Smooth muscle cell (in vitro differentiated cells): ENCODE results near the gene TMEM121B. TPM values are rescaled to one million over a fixed set of nuclear protein-coding genes. Genes with fewer than 3 reads are reported as not detected.

Experiments
- DNase-seq: peaks from one replicate; lab custom pipeline; 2025; ENCODE audit not compliant: unreplicated experiment; lab: John Stamatoyannopoulos, UW
- H2AFZ ChIP-seq: fragments of 200-600 bp; sonication (generic); 2 replicates; pipeline ENCODE4 v1.6.0; 2016; ENCODE audit warnings: antibody characterized with exemption, low read depth, mild to moderate bottlenecking
- H3F3A ChIP-seq: fragments of 200-600 bp; sonication (generic); 2 replicates; pipeline ENCODE4 v1.6.0; 2017; ENCODE audit warnings: antibody characterized with exemption, low read depth
- H3K27ac ChIP-seq: fragments of 200-600 bp; sonication (generic); 2 replicates; pipeline ENCODE4 v1.5.1; 2016; ENCODE audit warnings: low read depth, mild to moderate bottlenecking
- H3K27me3 ChIP-seq: fragments of 200-600 bp; sonication (generic); 2 replicates; pipeline ENCODE4 v1.6.1; 2016; ENCODE audit warnings: low read depth, mild to moderate bottlenecking
- H3K36me3 ChIP-seq: fragments of 200-600 bp; sonication (generic); 2 replicates; pipeline ENCODE4 v1.5.1; 2016; ENCODE audit warnings: low read depth
- H3K4me1 ChIP-seq: fragments of 200-600 bp; sonication (generic); 2 replicates; pipeline ENCODE4 v1.5.1; 2016; ENCODE audit warnings: low read depth
- H3K4me2 ChIP-seq: fragments of 200-600 bp; sonication (generic); 2 replicates; pipeline ENCODE4 v1.6.0; 2016; ENCODE audit warnings: mild to moderate bottlenecking
- H3K4me3 ChIP-seq: fragments of 200-600 bp; sonication (generic); 2 replicates; pipeline ENCODE4 v1.5.1; 2016; ENCODE audit warnings: mild to moderate bottlenecking
- H3K79me2 ChIP-seq: fragments of 200-600 bp; sonication (generic); 2 replicates; pipeline ENCODE4 v1.6.0; 2016; ENCODE audit warnings: low read depth, mild to moderate bottlenecking
- H3K9ac ChIP-seq: fragments of 200-600 bp; sonication (generic); 2 replicates; pipeline ENCODE4 v1.6.0; 2016; ENCODE audit warnings: low read depth
- H3K9me3 ChIP-seq: fragments of 200-600 bp; sonication (generic); replicated peaks from 2 replicates; pipeline ENCODE4 v1.5.1; 2016; ENCODE audit warnings: low read depth
- H4K20me1 ChIP-seq: fragments of 200-600 bp; sonication (generic); 2 replicates; pipeline ENCODE4 v1.6.0; 2016; ENCODE audit warnings: low read depth
- WGBS: methylation state at CpG from one replicate; pipeline ENCODE4 v1.1.7; 2016; ENCODE audit warnings: low lambda C conversion rate; 5-methylcytosine and 5-hydroxymethylcytosine counted together
- polyA plus RNA-seq: library from polyadenylated mRNA; unstranded; fragments of >200 nt; fragmentation: Nextera tagmentation; extraction: Ambion mirVana; gene quantifications from 2 replicates; pipeline ENCODE4 v1.2.1, GENCODE V29; 2016
- total RNA-seq: library from RNA; depleted of rRNA; stranded (reverse); fragments of >200 nt; gene quantifications from 2 replicates; pipeline ENCODE4 v1.2.3, GENCODE V29; 2014
- TF ChIP-seq, protein P1 (sequence below): fragments of 200-600 bp; sonication (generic); IDR thresholded peaks from 2 replicates; pipeline ENCODE4 v1.5.1; 2017; ENCODE audit warnings: borderline replicate concordance, mild to moderate bottlenecking, antibody characterized with exemption; ENCODE audit not compliant: insufficient read depth, poor library complexity, severe bottlenecking

The TMEM121B gene
- total and polyA plus RNA-seq, 2 experiments from 2014 or later = 0.09 to 0.15 TPM

DNA sequence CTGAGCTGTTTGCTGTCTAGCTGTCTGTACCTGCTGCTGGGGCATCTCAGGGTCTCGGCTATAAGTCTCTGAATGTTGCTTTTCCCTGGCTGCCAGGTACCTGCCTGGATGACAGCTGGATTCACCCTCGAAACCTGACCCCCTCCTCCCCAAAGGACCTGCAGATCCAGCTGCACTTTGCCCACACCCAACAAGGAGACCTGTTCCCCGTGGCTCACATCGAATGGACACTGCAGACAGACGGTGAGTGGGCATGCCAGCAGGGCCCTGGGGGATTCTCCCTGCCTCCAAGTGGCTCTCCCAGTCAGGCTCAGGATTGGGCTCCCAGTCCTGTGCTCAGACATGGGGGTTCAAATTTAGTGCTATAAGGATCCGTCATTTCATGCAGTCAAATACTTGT is 23.5 kb downstream of the TMEM121B start:
- TF ChIP-seq, protein P1, sequence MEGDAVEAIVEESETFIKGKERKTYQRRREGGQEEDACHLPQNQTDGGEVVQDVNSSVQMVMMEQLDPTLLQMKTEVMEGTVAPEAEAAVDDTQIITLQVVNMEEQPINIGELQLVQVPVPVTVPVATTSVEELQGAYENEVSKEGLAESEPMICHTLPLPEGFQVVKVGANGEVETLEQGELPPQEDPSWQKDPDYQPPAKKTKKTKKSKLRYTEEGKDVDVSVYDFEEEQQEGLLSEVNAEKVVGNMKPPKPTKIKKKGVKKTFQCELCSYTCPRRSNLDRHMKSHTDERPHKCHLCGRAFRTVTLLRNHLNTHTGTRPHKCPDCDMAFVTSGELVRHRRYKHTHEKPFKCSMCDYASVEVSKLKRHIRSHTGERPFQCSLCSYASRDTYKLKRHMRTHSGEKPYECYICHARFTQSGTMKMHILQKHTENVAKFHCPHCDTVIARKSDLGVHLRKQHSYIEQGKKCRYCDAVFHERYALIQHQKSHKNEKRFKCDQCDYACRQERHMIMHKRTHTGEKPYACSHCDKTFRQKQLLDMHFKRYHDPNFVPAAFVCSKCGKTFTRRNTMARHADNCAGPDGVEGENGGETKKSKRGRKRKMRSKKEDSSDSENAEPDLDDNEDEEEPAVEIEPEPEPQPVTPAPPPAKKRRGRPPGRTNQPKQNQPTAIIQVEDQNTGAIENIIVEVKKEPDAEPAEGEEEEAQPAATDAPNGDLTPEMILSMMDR = no peak
- H3K79me2 ChIP-seq = no peaks in the 10 kb centered on the region
- H4K20me1 ChIP-seq = peaks cover 42% of the 10 kb centered on the region
- H2AFZ ChIP-seq = no peak overlapping the region
- H3K4me1 ChIP-seq = no peaks in the 10 kb centered on the region
- no peaks in the 10 kb centered on the region for H3F3A ChIP-seq
- DNase-seq = no peak
- no peak overlapping the region for H3K4me3 ChIP-seq
- H3K36me3 ChIP-seq = no peaks in the 10 kb centered on the region
- H3K4me2 ChIP-seq = no peak overlapping the region
- no peak overlapping the region for H3K9ac ChIP-seq
- no peaks in the 10 kb centered on the region for H3K9me3 ChIP-seq
- no peaks in the 10 kb centered on the region for H3K27me3 ChIP-seq
- over 99% methylated on average over 6 of the region's 6 CpGs for WGBS
- H3K27ac ChIP-seq = no peak overlapping the region

DNA sequence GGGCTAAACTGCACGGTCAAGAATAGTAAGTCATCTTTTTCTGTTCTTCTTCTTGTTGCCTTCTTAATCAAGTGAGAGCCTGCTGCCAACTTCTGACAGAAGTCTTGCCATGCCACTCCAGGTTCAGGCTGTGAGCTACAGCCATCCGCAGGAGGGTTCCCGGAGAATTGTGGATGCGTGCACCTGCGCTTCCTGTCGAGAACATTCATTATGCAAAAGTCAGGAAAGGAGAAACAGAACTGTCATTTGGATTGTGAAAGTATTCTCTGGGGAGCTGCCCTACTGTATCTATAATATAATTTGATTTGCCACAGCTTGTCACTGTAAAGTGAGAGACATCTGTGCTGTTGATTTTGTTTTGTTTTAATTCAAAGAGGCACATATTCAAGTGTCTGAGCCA is 24.1 kb downstream of the TMEM121B start:
- no peak for DNase-seq

DNA sequence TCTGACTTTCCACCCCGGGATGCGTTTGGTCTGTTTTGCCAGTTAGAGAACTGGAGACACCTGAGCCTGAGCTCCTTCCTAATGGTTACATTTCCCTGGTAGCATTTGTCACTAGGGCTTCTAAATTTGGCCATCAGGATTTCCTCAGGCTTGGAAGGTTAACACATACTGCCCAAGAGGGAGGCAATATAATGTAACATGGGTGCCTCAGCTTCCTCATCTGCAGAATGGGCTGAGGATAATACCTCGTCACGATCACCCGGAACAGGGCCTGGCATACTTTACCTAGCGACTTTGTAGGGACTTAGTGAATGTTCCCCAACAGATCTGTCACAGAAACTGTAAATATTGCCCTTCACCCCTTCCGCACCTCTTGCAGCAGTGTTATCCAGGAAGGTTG is 25.1 kb downstream of the TMEM121B start:
- H3K4me2 ChIP-seq = no peak overlapping the region
- H2AFZ ChIP-seq = no peak overlapping the region
- no peak overlapping the region for H3K4me3 ChIP-seq
- no peaks in the 10 kb centered on the region for H3F3A ChIP-seq
- no peaks in the 10 kb centered on the region for H3K27me3 ChIP-seq
- H3K27ac ChIP-seq = no peak overlapping the region
- peaks cover 1% of the 10 kb centered on the region for H3K79me2 ChIP-seq
- H4K20me1 ChIP-seq = peaks cover 56% of the 10 kb centered on the region
- H3K4me1 ChIP-seq = no peaks in the 10 kb centered on the region
- H3K36me3 ChIP-seq = no peaks in the 10 kb centered on the region
- TF ChIP-seq, protein P1 = no peak
- H3K9ac ChIP-seq = no peak overlapping the region
- WGBS = 93% methylated on average over 7 of the region's 7 CpGs
- DNase-seq = no peak
- H3K9me3 ChIP-seq = no peaks in the 10 kb centered on the region

More for the DNA sequence above, 24.1 kb downstream of the TMEM121B start:
- H3K4me2 ChIP-seq = no peak overlapping the region
- H3K27me3 ChIP-seq = no peaks in the 10 kb centered on the region
- no peak overlapping the region for H2AFZ ChIP-seq
- H3K4me1 ChIP-seq = no peaks in the 10 kb centered on the region
- peaks cover 46% of the 10 kb centered on the region for H4K20me1 ChIP-seq
- no peaks in the 10 kb centered on the region for H3K9me3 ChIP-seq
- H3K27ac ChIP-seq = no peak overlapping the region
- no peak overlapping the region for H3K4me3 ChIP-seq
- H3K79me2 ChIP-seq = no peaks in the 10 kb centered on the region
- no peaks in the 10 kb centered on the region for H3F3A ChIP-seq
- no peak overlapping the region for H3K9ac ChIP-seq
- 96% methylated on average over 6 of the region's 6 CpGs for WGBS
- TF ChIP-seq, protein P1 = no peak
- no peaks in the 10 kb centered on the region for H3K36me3 ChIP-seq

DNA sequence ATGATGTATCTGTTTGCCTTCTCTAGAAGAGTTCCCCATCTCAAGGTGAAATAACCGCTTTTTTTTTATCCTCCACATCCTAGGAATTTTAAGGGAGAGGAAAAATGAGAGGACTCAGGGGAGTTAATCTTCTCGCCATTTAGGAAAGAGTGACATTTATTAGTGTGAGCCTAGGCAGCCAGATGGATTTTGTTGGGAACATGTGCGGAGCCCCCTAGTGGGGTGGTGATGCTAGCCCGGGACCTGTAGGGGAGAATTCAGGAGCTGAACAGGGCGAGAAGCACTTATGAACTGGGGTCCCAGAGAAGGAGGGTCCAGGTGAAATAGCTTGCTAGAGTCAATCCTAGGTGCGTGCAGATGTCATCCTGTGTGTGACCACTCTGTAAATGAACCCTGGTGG is 25.6 kb downstream of the TMEM121B start:
- H3K4me2 ChIP-seq = no peak overlapping the region
- no peak for DNase-seq
- TF ChIP-seq, protein P1 = peak; percentile 15
- H3K36me3 ChIP-seq = no peaks in the 10 kb centered on the region
- no peaks in the 10 kb centered on the region for H3F3A ChIP-seq
- H3K27ac ChIP-seq = no peak overlapping the region
- H3K9me3 ChIP-seq = no peaks in the 10 kb centered on the region
- H3K4me1 ChIP-seq = no peaks in the 10 kb centered on the region
- no peak overlapping the region for H3K9ac ChIP-seq
- H4K20me1 ChIP-seq = peaks cover 62% of the 10 kb centered on the region
- no peak overlapping the region for H2AFZ ChIP-seq
- 69% methylated on average over 6 of the region's 6 CpGs for WGBS
- no peak overlapping the region for H3K4me3 ChIP-seq
- no peaks in the 10 kb centered on the region for H3K27me3 ChIP-seq
- H3K79me2 ChIP-seq = peaks cover 4% of the 10 kb centered on the region
